T-helper 1 cell treated with Interleukin-12 subunit alpha and Interleukin-12 subunit beta and Interleukin-4 antibody, amounts not matched to agents 30 μg/mL and 1 μg/mL, for 36 hours (primary cell): ENCODE measurements around the gene PMVK.

Experiments used
- H3K27ac Mint-ChIP-seq: one replicate; pipeline ENCODE4 v1.8.0; 2021; ENCODE audit warnings: mild to moderate bottlenecking, mixed read lengths
- H3K27me3 Mint-ChIP-seq: one replicate; pipeline ENCODE4 v1.8.0; 2021; ENCODE audit warnings: low read depth, mixed read lengths
- H3K36me3 Mint-ChIP-seq: one replicate; pipeline ENCODE4 v1.8.0; 2021; ENCODE audit warnings: low read depth, mixed read lengths
- H3K4me1 Mint-ChIP-seq: one replicate; pipeline ENCODE4 v1.8.0; 2021; ENCODE audit warnings: low read depth, mixed read lengths
- H3K4me3 Mint-ChIP-seq: one replicate; pipeline ENCODE4 v1.8.0; 2021; ENCODE audit warnings: mild to moderate bottlenecking, moderate library complexity, mixed read lengths
- H3K9me3 Mint-ChIP-seq: one replicate; pipeline ENCODE4 v1.8.0; 2021; ENCODE audit warnings: mixed read lengths

PMVK gene

DNA sequence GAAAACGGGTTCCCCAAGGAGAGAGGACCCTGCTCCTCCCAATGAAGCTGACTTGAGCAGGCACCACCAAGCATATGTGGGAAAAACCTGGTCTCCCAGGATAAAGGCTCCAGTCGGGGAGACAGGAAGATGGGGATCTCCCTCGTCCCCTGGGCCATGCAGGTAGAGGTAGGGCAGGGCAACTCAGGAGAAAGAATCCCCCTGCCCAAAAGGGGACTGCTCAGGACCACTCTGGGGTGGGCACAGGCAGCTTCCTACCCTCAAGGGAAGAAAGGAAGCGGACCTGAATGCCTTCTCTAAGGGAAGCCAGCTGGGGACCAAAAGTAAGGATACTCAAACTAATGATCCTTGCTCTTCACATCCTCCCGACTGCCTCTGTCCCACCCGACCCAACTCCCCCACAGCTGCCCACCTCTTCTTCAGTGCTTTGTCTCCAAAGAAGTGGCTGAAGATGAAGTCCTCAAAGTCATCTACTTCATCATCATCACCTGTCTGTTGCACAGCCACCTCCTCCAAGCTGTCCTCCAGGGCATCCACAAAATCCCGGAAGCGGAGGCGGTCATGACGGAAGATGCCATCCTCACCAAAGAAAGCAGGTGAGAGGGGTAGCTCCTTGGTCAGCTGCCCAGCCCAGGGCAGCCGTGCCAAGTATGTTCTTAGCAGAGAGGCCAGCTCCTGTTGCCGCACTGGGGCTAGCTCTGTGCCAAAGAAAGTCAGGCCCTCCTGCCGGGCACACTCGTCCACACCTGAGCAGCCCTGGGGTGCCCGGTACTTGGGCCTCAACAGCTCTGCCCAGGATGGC, 8.8 kb upstream of the PMVK start:
- H3K27ac Mint-ChIP-seq: no peak overlapping the region
- no peaks in the 10 kb centered on the region for H3K27me3 Mint-ChIP-seq
- H3K36me3 Mint-ChIP-seq: peaks cover 27% of the 10 kb centered on the region
- no peak overlapping the region for H3K4me3 Mint-ChIP-seq
- H3K4me1 Mint-ChIP-seq: peaks cover 44% of the 10 kb centered on the region
- no peaks in the 10 kb centered on the region for H3K9me3 Mint-ChIP-seq

DNA sequence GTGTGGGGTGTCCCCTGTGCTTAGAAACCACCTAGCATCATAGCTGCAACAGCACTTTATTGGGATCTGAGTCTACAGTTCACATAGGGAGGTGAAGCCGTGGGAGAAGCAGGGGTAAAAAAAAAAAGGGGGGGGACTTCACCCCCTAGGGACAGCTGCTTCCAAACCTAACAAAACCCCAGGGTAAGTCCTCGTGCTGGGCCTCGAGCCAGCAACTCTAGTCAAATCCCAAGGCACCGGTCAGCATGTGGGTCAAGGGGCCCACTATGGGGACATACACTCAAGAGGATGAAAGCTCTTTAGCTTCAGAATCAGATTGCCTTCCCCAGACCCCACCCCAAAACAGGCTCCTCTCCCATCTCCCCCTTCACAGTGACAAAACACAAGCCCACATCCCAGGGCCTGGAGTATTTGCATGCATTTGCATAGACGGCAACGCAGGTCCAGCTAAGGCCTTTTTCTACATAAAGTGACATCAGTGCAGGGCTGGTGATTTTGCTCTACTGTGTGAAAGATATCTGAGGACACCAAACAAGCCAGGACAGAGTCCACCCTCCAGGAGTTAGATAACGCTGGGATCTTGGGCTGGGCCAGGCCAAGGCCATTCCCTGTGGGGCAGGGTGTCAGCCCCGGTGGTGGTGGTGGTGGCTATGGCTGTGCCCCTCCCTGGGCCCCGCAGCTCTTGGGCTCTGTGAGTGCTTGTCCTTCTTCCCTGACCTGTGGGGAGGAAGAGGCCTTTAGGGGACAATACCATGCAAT, 8.1 kb upstream of the PMVK start:
- H3K36me3 Mint-ChIP-seq: peaks cover 27% of the 10 kb centered on the region
- H3K4me3 Mint-ChIP-seq: no peak overlapping the region
- peaks cover 48% of the 10 kb centered on the region for H3K4me1 Mint-ChIP-seq
- H3K27me3 Mint-ChIP-seq: no peaks in the 10 kb centered on the region
- no peaks in the 10 kb centered on the region for H3K9me3 Mint-ChIP-seq
- H3K27ac Mint-ChIP-seq: peak overlapping the region; percentile 90

DNA sequence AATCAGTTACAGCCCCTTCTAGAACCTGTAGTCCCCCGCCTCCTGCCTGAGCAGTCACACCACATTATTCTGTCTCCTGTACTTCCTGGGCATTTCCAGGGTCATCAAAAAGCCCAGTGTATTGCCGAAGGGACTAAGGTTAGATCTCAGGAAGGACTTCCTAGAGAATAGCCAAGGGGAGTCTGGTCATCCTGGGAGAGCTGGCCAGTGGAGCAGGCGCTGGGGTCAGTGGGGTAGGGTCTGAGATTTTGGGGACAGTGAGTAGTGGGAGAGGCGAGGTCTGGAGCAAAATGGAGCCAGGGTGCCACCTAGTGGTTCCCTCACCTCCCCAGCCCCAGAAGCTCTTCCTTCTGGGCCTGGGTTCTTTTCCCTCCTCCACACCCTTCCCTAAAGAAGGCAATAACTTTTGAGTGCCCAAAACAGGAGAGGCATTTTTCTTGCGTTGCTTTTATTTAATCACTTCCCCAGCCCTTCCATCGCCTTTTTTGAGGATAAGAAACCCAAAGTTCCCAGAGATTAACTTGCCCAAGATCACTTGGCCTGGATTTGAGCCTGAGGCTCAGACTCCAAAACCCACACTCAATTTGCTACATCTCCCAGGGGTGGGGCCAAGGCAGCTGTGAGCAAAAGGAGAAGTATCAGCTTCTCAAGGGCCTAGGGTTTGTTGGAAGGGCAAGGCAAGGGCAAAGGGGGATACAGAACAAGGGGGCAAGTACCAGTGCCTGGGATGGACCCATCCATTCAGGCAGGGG, 7.3 kb upstream of the PMVK start:
- H3K4me3 Mint-ChIP-seq: peak overlapping the region; percentile 33
- peaks cover 29% of the 10 kb centered on the region for H3K36me3 Mint-ChIP-seq
- peaks cover 50% of the 10 kb centered on the region for H3K4me1 Mint-ChIP-seq

DNA sequence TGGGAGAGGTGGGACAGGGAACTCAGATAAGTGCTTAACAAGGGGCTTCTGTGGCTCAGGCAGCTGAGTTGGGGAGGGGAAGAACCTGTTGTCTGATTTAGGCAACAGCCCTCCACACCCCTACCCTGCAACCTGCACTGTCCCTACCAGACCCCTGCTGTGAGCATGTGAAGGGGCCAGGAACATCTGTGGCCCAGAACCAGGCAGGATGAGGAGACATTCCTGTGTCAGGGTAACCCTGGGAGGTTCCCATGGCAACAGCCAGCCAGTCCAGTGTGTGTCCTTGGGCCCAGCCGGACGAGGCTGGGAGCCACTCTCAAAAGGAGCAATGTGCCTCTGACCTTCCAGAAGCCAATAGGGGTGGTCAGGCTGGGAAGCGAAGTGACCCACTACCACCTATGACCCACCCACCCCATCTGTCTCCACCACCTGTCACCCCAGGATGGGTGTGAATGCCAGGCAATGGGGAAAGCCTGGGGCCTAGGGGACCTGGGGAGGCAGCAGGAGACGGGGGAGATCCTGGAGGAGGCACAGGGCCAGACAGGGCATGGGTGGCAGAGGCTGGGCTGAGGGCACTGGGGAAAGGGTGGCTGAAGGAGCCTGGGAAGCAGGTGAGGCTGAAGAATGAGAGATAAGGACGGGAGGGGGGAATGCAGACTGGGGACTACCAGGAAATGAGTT, 5.0 kb upstream of the PMVK start:
- Mint-ChIP-seq H3K9me3 (no peaks in the 10 kb centered on the region), H3K36me3 (peaks cover 22% of the 10 kb centered on the region), H3K4me1 (peaks cover 61% of the 10 kb centered on the region), H3K27ac (peak overlapping the region; percentile 68), H3K4me3 (peak overlapping the region; percentile 18), H3K27me3 (no peaks in the 10 kb centered on the region)

More for the DNA sequence above, 7.3 kb upstream of the PMVK start:
- no peaks in the 10 kb centered on the region for H3K9me3 Mint-ChIP-seq
- peak overlapping the region; percentile 90 for H3K27ac Mint-ChIP-seq
- H3K27me3 Mint-ChIP-seq: no peaks in the 10 kb centered on the region

DNA sequence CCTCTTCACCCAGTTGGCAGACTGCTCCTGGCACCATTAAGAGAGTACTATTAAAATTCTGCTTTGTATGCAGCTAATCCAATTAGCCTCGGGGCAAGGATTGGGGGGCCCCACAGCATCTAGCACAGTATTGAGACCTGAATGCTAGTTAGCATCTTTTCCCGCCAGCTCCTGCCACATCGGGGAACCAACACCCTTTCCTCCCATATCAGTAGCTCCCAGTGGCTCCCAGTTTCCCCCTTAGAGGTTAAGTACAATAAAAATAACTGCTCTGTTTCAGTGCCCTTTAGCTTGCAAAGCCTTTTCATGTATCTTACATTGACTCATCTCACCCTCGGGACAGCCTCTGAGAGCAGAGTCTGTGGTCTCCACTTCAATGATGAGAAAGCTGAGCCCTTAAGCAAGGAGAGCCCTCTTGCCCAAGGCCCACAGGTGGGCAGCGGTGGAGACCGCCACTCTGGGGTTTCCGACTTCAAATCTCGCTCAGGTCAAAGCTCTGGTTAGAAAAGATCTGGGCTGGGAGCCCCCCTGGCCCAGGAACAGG, 4.2 kb upstream of the PMVK start:
- Mint-ChIP-seq H3K4me1 (peaks cover 66% of the 10 kb centered on the region), H3K27me3 (no peaks in the 10 kb centered on the region), H3K9me3 (no peaks in the 10 kb centered on the region), H3K36me3 (peaks cover 18% of the 10 kb centered on the region), H3K4me3 (peak overlapping the region; percentile 8), H3K27ac (peak overlapping the region; percentile 68)

DNA sequence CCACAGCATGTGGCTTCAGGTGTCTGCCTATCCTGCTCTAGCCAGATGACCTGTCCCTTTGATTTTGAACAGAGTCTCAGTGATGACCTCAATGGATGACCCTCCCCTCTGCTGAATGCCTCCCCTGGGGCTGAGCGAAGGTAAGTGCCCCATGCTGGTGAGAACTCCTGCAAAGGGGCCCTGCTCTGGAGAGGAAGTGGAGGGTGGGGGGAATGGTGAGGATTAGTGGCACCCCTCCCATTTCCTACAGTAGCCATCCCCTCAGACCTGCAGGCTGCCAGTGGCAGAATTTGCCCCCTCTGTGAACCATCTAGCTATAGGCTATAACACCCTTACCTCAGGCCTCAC, 3.7 kb upstream of the PMVK start:
- H3K4me3 Mint-ChIP-seq: no peak overlapping the region
- peaks cover 67% of the 10 kb centered on the region for H3K4me1 Mint-ChIP-seq
- no peaks in the 10 kb centered on the region for H3K27me3 Mint-ChIP-seq
- no peaks in the 10 kb centered on the region for H3K9me3 Mint-ChIP-seq
- peak overlapping the region; percentile 68 for H3K27ac Mint-ChIP-seq
- peaks cover 18% of the 10 kb centered on the region for H3K36me3 Mint-ChIP-seq

DNA sequence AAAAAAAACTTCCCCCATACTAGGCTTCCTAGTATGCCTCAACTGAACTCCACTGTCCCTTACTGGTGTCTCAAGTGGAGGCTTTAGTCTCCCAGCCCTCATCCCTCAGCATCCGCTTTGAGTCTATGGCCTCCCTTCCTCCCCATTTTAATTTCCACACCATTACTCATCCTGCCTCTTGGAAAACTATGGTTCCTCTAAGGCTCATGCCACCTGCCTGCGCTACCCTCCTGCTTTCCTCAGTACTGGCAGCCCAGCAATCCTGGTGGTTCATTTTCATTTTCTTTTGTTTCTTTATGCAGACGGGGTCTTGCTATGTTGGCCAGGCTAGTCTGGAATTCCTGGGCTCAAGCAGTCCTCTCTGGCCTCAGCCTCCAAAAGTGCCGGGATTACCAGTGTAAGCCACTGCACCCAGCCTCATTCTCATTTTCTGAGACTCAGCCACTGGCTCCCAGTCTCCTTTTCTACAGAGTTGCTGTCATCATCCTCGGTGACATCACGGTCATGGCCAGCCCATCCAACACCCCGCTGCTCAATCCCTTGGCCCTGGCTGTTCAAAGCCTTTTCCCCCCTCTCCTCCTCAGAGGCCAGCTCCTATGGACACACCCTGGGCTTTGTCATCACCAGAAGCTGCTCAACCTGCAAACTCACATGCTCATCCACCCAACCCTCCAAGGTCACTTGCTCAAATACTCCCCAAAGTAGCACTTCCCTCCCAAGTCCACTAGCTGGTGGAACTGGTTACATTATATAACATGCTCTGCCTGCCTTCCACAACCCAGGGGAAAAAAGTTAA, 2.3 kb upstream of the PMVK start:
- no peaks in the 10 kb centered on the region for H3K9me3 Mint-ChIP-seq
- no peaks in the 10 kb centered on the region for H3K27me3 Mint-ChIP-seq
- peaks cover 64% of the 10 kb centered on the region for H3K4me1 Mint-ChIP-seq
- peaks cover 8% of the 10 kb centered on the region for H3K36me3 Mint-ChIP-seq
- H3K4me3 Mint-ChIP-seq: peak overlapping the region; percentile 71
- peak overlapping the region; percentile 96 for H3K27ac Mint-ChIP-seq

DNA sequence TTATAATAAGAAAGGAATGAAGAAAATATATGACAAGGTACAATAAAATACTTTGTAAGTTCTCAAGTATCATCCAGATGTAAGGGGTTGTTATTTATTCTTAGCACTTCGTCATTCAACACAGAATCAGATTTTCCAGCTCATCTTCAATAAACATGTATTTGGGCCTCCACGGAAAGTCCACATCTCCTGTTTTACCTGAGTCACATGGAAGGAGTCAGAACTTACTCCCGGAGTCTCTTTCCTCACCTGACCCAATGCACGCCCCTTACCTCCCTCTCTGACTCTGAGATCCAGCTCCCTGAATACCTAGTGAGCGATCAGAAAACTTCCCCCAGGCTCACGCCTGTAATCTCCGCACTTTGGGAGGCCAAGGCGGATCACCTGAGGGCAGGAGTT, 1.5 kb upstream of the PMVK start:
- peaks cover 8% of the 10 kb centered on the region for H3K36me3 Mint-ChIP-seq
- peaks cover 58% of the 10 kb centered on the region for H3K4me1 Mint-ChIP-seq

DNA sequence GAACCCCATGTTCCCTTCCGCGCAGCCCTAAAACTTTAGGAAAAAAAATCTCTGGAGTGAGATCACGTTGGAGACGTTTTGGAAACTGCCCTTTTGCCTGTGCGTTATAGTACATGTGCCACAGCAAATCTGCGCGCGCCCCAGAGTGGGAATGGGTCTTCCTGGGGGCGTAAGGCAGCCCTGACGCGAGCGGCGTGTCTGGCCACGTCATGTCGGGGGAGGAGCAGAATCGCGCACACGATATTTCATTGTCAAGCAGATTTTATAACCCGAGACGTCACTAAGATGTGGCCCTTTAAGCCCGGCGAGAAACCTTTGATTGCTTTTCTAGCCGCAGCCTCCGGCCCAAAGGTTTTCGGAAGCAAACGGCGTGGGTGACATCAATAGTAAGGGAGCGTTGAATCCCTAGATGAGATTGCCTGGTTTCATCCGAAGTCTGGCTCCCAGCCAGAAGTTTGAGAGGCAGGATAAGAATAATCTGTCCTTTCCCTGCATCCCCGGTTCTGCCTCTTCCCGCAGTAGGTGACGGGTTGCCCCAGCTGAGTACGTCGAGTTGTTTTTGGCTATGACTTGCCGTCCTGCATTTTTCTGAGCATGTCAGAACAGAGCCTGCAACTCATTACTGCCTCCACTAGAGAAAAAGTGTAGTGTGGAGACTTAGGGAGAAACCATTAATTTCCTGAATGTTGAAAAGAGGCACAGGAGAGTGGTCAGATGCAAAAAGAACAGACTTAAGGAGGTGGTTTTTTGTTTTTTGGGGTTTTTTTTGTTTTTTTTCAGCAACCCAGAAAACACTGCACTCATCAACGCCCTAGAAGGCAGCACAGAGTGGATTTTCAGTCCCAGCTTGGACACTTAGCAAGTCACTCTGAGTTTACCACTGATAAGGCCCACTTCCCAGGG, 817 bp upstream of the PMVK start:
- no peaks in the 10 kb centered on the region for H3K27me3 Mint-ChIP-seq
- peak overlapping the region; percentile 96 for H3K27ac Mint-ChIP-seq
- H3K4me3 Mint-ChIP-seq: peak overlapping the region; percentile 98
- H3K9me3 Mint-ChIP-seq: no peaks in the 10 kb centered on the region
- H3K4me1 Mint-ChIP-seq: peaks cover 51% of the 10 kb centered on the region
- H3K36me3 Mint-ChIP-seq: peaks cover 8% of the 10 kb centered on the region

More for the DNA sequence above, 1.5 kb upstream of the PMVK start:
- Mint-ChIP-seq H3K4me3 (peak overlapping the region; percentile 98), H3K27ac (peak overlapping the region; percentile 96), H3K9me3 (no peaks in the 10 kb centered on the region), H3K27me3 (no peaks in the 10 kb centered on the region)

DNA sequence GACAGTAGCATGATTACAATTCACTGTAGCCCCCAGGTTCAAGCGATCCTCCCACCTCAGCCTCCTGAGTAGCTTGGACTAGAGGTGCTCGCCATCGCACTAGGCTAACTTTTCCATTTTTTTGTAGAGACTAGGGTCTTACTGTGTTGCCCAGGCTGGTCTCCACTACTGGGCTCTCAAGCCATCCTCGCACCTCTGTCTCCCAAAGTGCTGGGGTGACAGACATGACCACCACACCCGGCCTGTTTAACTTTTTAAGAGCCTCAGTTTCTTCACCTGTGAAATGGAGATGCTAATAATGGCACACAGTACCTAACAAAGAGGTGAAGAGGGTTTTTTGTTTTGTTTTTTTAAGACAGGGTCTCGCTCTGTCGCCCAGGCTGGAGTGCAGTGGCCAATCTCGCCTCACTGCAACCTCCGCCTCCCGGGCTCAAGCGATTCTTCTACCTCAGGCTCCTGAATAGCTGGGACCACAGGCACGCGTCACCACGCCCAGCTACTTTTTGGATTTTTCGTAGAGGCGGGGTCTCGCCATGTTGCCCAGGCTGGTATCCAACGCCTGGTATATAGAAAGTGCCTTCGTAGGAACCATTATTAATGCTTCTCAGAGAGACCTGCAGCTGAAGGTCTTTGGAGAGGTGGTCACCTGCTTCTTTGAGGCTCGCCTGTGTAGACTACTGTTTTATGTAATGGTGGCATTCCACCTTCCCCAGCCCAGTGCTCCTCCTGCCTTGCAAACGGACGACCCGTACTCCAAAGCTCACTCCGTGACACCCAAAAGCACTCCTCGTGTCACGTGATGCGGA, 567 bp downstream of the PMVK start:
- H3K36me3 Mint-ChIP-seq: peaks cover 8% of the 10 kb centered on the region
- H3K4me1 Mint-ChIP-seq: peaks cover 40% of the 10 kb centered on the region
- no peaks in the 10 kb centered on the region for H3K27me3 Mint-ChIP-seq
- no peaks in the 10 kb centered on the region for H3K9me3 Mint-ChIP-seq
- peak overlapping the region; percentile 96 for H3K27ac Mint-ChIP-seq
- peak overlapping the region; percentile 98 for H3K4me3 Mint-ChIP-seq

DNA sequence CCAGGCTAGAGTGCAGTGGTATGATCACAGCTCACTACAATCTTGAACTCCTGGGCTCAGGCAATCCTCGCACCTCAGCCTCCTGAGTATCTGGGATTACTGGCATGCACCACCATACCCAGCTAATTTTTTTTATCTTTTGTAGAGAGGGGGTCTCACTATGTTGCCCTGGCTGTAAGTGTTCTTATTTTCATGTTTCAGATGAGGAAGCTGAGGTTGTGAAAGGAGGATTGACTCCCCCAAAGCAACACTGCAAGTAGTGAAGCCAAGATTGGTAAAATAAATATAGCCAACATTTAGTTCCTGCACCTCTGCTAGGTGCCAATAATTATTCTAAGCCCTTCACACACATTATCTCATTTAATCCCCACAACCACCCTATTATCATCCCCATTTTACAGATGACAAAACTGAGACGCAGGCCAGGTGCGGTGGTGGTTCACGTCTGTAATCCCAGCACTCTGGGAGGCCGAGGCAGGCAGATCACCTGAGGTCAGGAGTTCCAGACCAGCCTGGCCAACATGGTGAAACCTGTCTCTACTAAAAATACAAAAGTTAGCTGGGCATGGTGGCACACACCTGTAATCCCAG, 2.1 kb downstream of the PMVK start:
- Mint-ChIP-seq H3K4me3 (no peak overlapping the region), H3K9me3 (no peaks in the 10 kb centered on the region), H3K36me3 (peaks cover 9% of the 10 kb centered on the region), H3K4me1 (peaks cover 30% of the 10 kb centered on the region), H3K27ac (no peak overlapping the region), H3K27me3 (no peaks in the 10 kb centered on the region)
